H9 (cell line): ENCODE results near the gene LILRB3. TPM values are rescaled to one million over a fixed set of nuclear protein-coding genes. Genes with fewer than 3 reads are reported as not detected.
A peak's percentile ranks its signal among the peaks of the same experiment; 100 is the strongest.
"Not testable (repeated sequence)": the region's sequence is repeated elsewhere in the genome, so short reads cannot be mapped to it uniquely, and the experiment has no call there.

Source experiments
- DNase-seq: peaks from one replicate; pipeline ENCODE4 v3.0.0-alpha.2; 2017
- H2AFZ ChIP-seq: one replicate; pipeline ENCODE4 v1.6.1; 2013; ENCODE audit warnings: mild to moderate bottlenecking, low read length, control low read depth, moderate library complexity
- H2AK5ac ChIP-seq: 2 replicates; pipeline ENCODE4 v1.6.1; 2013; ENCODE audit warnings: low read length, control low read depth, mixed read lengths; ENCODE audit not compliant: insufficient read length
- H2BK120ac ChIP-seq: one replicate; pipeline ENCODE4 v1.6.1; 2013; ENCODE audit warnings: low read depth, mild to moderate bottlenecking, low read length, control low read depth, inconsistent platforms; ENCODE audit not compliant: poor library complexity, severe bottlenecking
- H2BK12ac ChIP-seq: 2 replicates; pipeline ENCODE4 v1.6.1; 2013; ENCODE audit warnings: low read length, control low read depth, mixed read lengths, low read depth; ENCODE audit not compliant: insufficient read length
- H2BK15ac ChIP-seq: 2 replicates; pipeline ENCODE4 v1.6.1; 2013; ENCODE audit warnings: low read depth, low read length, control low read depth
- H2BK20ac ChIP-seq: one replicate; pipeline ENCODE4 v1.6.1; 2013; ENCODE audit warnings: low read depth, mild to moderate bottlenecking, low read length, control low read depth, inconsistent platforms; ENCODE audit not compliant: poor library complexity, severe bottlenecking
- H2BK5ac ChIP-seq: 2 replicates; pipeline ENCODE4 v1.6.1; 2013; ENCODE audit warnings: low read length, control low read depth, mixed read lengths; ENCODE audit not compliant: insufficient read length
- H3K14ac ChIP-seq: 2 replicates; pipeline ENCODE4 v1.6.1; 2013; ENCODE audit warnings: low read length, control low read depth; ENCODE audit not compliant: insufficient read depth
- H3K18ac ChIP-seq: 2 replicates; pipeline ENCODE4 v1.6.1; 2013; ENCODE audit warnings: low read depth, mild to moderate bottlenecking, mixed read lengths, low read length, control low read depth; ENCODE audit not compliant: insufficient read length
- H3K23ac ChIP-seq: 2 replicates; pipeline ENCODE4 v1.6.1; 2013; ENCODE audit warnings: low read length, control low read depth, mixed read lengths, low read depth; ENCODE audit not compliant: insufficient read length
- H3K23me2 ChIP-seq: 2 replicates; pipeline ENCODE4 v1.6.1; 2013; ENCODE audit warnings: low read depth, mild to moderate bottlenecking, mixed read lengths, low read length, control low read depth; ENCODE audit not compliant: insufficient read length, poor library complexity, severe bottlenecking
- H3K27ac ChIP-seq: 2 replicates; pipeline ENCODE4 v1.5.1; 2013; ENCODE audit warnings: low read length, control low read depth, mixed read lengths, low read depth; ENCODE audit not compliant: insufficient read length
- H3K27me3 ChIP-seq: 2 replicates; pipeline ENCODE4 v1.6.1; 2013; ENCODE audit warnings: low read length, control low read depth, inconsistent platforms; ENCODE audit not compliant: insufficient read depth
- H3K4ac ChIP-seq: 2 replicates; pipeline ENCODE4 v1.6.1; 2013; ENCODE audit warnings: low read depth, mild to moderate bottlenecking, control low read depth, inconsistent platforms, low read length, moderate library complexity
- H3K4me1 ChIP-seq: 2 replicates; pipeline ENCODE4 v1.6.1; 2013; ENCODE audit warnings: low read length, control low read depth, inconsistent platforms; ENCODE audit not compliant: insufficient read depth
- H3K4me2 ChIP-seq: 2 replicates; pipeline ENCODE4 v1.6.1; 2013; ENCODE audit warnings: low read length, control low read depth, mixed read lengths; ENCODE audit not compliant: insufficient read length, insufficient read depth
- H3K56ac ChIP-seq: 2 replicates; pipeline ENCODE4 v1.6.1; 2013; ENCODE audit warnings: low read depth, mild to moderate bottlenecking, mixed read lengths, low read length, control low read depth; ENCODE audit not compliant: insufficient read length
- H3K79me1 ChIP-seq: 2 replicates; pipeline ENCODE4 v1.6.1; 2013; ENCODE audit warnings: low read depth, mild to moderate bottlenecking, moderate library complexity, low read length, control low read depth, inconsistent platforms; ENCODE audit not compliant: insufficient read depth, poor library complexity, severe bottlenecking
- H3K79me2 ChIP-seq: 2 replicates; pipeline ENCODE4 v1.6.1; 2013; ENCODE audit warnings: low read length, control low read depth, inconsistent platforms; ENCODE audit not compliant: insufficient read depth
- H3K9ac ChIP-seq: 2 replicates; pipeline ENCODE4 v1.6.1; 2013; ENCODE audit warnings: low read length, control low read depth, mixed read lengths; ENCODE audit not compliant: insufficient read length; ENCODE audit errors: extremely low read depth
- H3K9me3 ChIP-seq: one replicate; pipeline ENCODE4 v1.6.1; 2013; ENCODE audit warnings: low read depth, low read length, inconsistent platforms; ENCODE audit not compliant: control insufficient read depth
- H3T11ph ChIP-seq: one replicate; pipeline ENCODE4 v1.6.1; 2013; ENCODE audit warnings: mild to moderate bottlenecking, low read length, control low read depth, inconsistent platforms
- H4K20me1 ChIP-seq: one replicate; pipeline ENCODE4 v1.6.1; 2013; ENCODE audit not compliant: control insufficient read depth, insufficient read length, insufficient read depth
- H4K5ac ChIP-seq: 2 replicates; pipeline ENCODE4 v1.6.1; 2013; ENCODE audit warnings: low read depth, mild to moderate bottlenecking, mixed read lengths, low read length, control low read depth; ENCODE audit not compliant: insufficient read length
- H4K8ac ChIP-seq: replicated peaks from 2 replicates; pipeline ENCODE4 v1.6.1; 2013; ENCODE audit warnings: low read length, control low read depth, mixed read lengths, low read depth; ENCODE audit not compliant: insufficient read length
- H4K91ac ChIP-seq: 2 replicates; pipeline ENCODE4 v1.6.1; 2013; ENCODE audit warnings: low read depth, mild to moderate bottlenecking, moderate library complexity, mixed read lengths, low read length, control low read depth; ENCODE audit not compliant: insufficient read length
- H3K27ac Mint-ChIP-seq, 3 experiments: 2 replicates in 2 of 3; 3 replicates in 1 of 3; pipeline ENCODE4 v1.8.0; 2020 to 2021; ENCODE audit warnings: mixed read lengths in 3 of 3, mild to moderate bottlenecking in 1 of 3, moderate library complexity in 1 of 3
- H3K27me3 Mint-ChIP-seq: 2 replicates; pipeline ENCODE4 v1.8.0; 2021; ENCODE audit warnings: low read depth, mild to moderate bottlenecking, moderate library complexity, mixed read lengths
- H3K36me3 Mint-ChIP-seq, 3 experiments: 2 replicates in 2 of 3; 3 replicates in 1 of 3; pipeline ENCODE4 v1.8.0; 2020 to 2021; ENCODE audit warnings: low read depth in 3 of 3, mixed read lengths in 3 of 3; ENCODE audit not compliant: insufficient read depth in 1 of 3
- H3K4me1 Mint-ChIP-seq, 2 experiments: 2 replicates each; pipeline ENCODE4 v1.8.0; 2020; ENCODE audit warnings: mixed read lengths in 2 of 2
- H3K4me3 Mint-ChIP-seq, 2 experiments: 2 replicates in 1 of 2; 3 replicates in 1 of 2; pipeline ENCODE4 v1.8.0; 2020 to 2021; ENCODE audit warnings: mild to moderate bottlenecking in 2 of 2, mixed read lengths in 2 of 2, moderate library complexity in 1 of 2
- H3K9me3 Mint-ChIP-seq, 2 experiments: 2 replicates in 1 of 2; 3 replicates in 1 of 2; pipeline ENCODE4 v1.8.0; 2020; ENCODE audit warnings: mild to moderate bottlenecking in 2 of 2, mixed read lengths in 2 of 2, moderate library complexity in 1 of 2
- WGBS: extraction: QIAGEN DNeasy Blood & Tissue Kit; methylation state at CpG from one replicate; pipeline ENCODE4 v1.1.7; 2013; ENCODE audit warnings: missing lambda C conversion rate, low lambda C conversion rate, mixed read lengths; ENCODE audit not compliant: insufficient read length; ENCODE audit errors: extremely low coverage; 5-methylcytosine and 5-hydroxymethylcytosine counted together
- total RNA-seq: library from RNA; stranded (reverse); gene quantifications from 2 replicates; pipeline ENCODE4 v1.2.1, GENCODE V29; 2021
- TF ChIP-seq, protein P1 (sequence below): fragments of 200-600 bp; sonication (generic); conservative IDR thresholded peaks from 3 replicates; pipeline ENCODE4 v1.8.0; 2021; ENCODE audit warnings: antibody characterized with exemption, mild to moderate bottlenecking

Gene LILRB3
- total RNA-seq, 1 experiment from 2014 or later, result not detected

DNA sequence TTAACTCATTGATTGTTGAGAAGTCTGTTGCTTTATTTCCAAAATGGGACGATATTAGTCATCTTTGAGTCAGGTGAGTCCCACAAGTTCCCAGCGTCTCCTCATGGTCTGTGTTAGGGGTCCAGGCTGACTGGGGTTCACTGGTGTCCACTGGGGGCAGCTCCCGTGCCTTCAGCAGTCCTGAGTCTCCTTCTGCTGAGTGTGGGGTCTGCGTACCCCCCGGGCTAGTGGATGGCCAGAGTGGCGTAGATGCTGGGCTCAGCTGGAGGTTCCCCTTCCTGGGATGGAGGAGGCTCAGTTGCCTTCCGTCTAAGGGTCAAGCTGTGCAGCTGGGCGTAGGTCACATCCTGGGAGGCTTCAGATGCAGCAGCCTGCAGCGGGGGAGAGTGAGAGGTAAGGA lies 5.9 kb downstream of the LILRB3 start:
- Histone ChIP-seq H3K27ac (no peak overlapping the region), H3K23ac (no peak overlapping the region), H3K9ac (no peak overlapping the region), H2BK5ac (no peak overlapping the region), H3K23me2 (no peaks in the 10 kb centered on the region), H4K20me1 (no peaks in the 10 kb centered on the region), H3T11ph (no peak overlapping the region), H3K18ac (no peak overlapping the region), H3K79me1 (no peaks in the 10 kb centered on the region), H2AK5ac (no peak overlapping the region), H2BK12ac (no peak overlapping the region), H3K79me2 (no peaks in the 10 kb centered on the region), H2BK15ac (no peak overlapping the region), H3K4me2 (no peak overlapping the region), H4K8ac (no peak overlapping the region), H2AFZ (no peak overlapping the region), H3K27me3 (no peaks in the 10 kb centered on the region), H4K91ac (no peak overlapping the region), H2BK20ac (no peak overlapping the region), H3K9me3 (no peaks in the 10 kb centered on the region), H2BK120ac (no peak overlapping the region), H4K5ac (no peak overlapping the region), H3K56ac (no peak overlapping the region), H3K4ac (no peak overlapping the region), H3K4me1 (no peaks in the 10 kb centered on the region), H3K14ac (no peak overlapping the region)
- Mint-ChIP-seq H3K27me3 (peaks cover 2% of the 10 kb centered on the region), H3K27ac (no peak overlapping the region; a peak in 1 of 7 replicates), H3K4me1 (peaks cover 11 to 13% of the 10 kb centered on the region in 2 experiments), H3K9me3 (peaks cover 0 to 2% of the 10 kb centered on the region in 2 experiments; a peak in 3 of 5 replicates), H3K36me3 (peaks cover 13 to 24% (median 15%) of the 10 kb centered on the region in 3 experiments), H3K4me3 (peak overlapping the region in 1 of 2 experiments; percentile 50; a peak in 1 of 5 replicates)
- TF ChIP-seq, protein P1, sequence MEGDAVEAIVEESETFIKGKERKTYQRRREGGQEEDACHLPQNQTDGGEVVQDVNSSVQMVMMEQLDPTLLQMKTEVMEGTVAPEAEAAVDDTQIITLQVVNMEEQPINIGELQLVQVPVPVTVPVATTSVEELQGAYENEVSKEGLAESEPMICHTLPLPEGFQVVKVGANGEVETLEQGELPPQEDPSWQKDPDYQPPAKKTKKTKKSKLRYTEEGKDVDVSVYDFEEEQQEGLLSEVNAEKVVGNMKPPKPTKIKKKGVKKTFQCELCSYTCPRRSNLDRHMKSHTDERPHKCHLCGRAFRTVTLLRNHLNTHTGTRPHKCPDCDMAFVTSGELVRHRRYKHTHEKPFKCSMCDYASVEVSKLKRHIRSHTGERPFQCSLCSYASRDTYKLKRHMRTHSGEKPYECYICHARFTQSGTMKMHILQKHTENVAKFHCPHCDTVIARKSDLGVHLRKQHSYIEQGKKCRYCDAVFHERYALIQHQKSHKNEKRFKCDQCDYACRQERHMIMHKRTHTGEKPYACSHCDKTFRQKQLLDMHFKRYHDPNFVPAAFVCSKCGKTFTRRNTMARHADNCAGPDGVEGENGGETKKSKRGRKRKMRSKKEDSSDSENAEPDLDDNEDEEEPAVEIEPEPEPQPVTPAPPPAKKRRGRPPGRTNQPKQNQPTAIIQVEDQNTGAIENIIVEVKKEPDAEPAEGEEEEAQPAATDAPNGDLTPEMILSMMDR, result no peak
- no peak for DNase-seq
- WGBS, result no CpG with 5 or more reads among the region's 9 CpGs

DNA sequence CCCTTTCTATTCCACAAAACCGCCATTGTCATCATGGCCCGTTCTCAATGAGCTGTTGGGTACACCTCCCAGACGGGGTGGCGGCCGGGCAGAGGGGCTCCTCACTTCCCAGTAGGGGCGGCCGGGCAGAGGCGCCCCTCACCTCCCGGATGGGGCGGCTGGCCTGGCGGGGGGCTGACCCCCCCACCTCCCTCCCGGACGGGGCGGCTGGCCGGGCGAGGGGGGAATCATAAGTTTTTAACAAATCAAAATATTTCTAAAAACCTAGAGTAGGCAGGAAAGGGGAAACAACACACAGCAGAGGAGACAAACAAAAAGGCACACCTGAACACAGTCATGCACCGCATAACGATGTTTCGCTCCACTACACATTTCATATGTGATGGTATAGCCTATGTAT lies 8.1 kb downstream of the LILRB3 start:
- H4K8ac ChIP-seq, H4K91ac ChIP-seq, H3K79me1 ChIP-seq, H2BK120ac ChIP-seq, H3K23me2 ChIP-seq, H3K56ac ChIP-seq, H3K79me2 ChIP-seq, H3K27me3 Mint-ChIP-seq, H2BK5ac ChIP-seq, H3T11ph ChIP-seq, H3K4ac ChIP-seq, H3K9me3 ChIP-seq, H4K20me1 ChIP-seq, H3K27me3 ChIP-seq, H3K9ac ChIP-seq, H3K4me2 ChIP-seq, H2BK12ac ChIP-seq, H4K5ac ChIP-seq, DNase-seq, H3K9me3 Mint-ChIP-seq, H3K14ac ChIP-seq, H3K27ac Mint-ChIP-seq, H2AK5ac ChIP-seq, H2AFZ ChIP-seq, H3K4me3 Mint-ChIP-seq, H2BK20ac ChIP-seq, H3K27ac ChIP-seq, H3K18ac ChIP-seq, H3K4me1 ChIP-seq, H2BK15ac ChIP-seq, H3K23ac ChIP-seq: not testable (repeated sequence)
- WGBS, result no CpG with 5 or more reads among the region's 19 CpGs
- Mint-ChIP-seq H3K4me1 (peaks cover 13% of the 10 kb centered on the region in 2 experiments), H3K36me3 (peaks cover 23 to 36% (median 25%) of the 10 kb centered on the region in 3 experiments)
